Gastrocnemius medialis (tissue), 4 donors: ENCODE measurements around the gene PTGR3.

Experiments used
- CTCF ChIP-seq, 5 experiments: fragments of 450-650 bp in 3 of 5; fragments of 200-600 bp in 2 of 5; sonication (generic) in 2 of 5; IDR thresholded peaks in 4 of 5; conservative IDR thresholded peaks in 1 of 5; 1 replicate in 4 of 5; 2 replicates in 1 of 5; pipeline ENCODE4 v1.5.1; 2016 to 2019; ENCODE audit warnings: antibody characterized with exemption in 5 of 5, mild to moderate bottlenecking in 3 of 5, moderate library complexity in 3 of 5
- POLR2A ChIP-seq, 2 donors: fragments of 450-650 bp; IDR thresholded peaks; one replicate each; pipeline ENCODE4 v1.6.1; 2017; ENCODE audit warnings: antibody characterized with exemption in 2 of 2, mild to moderate bottlenecking in 2 of 2, moderate library complexity in 2 of 2

GRCh38 chr18:75219745-75220375 is 10.9 kb upstream of the PTGR3 start:
- TF ChIP-seq CTCF (IDR thresholded peaks at IDR 0.05 in 4 of 5, conservative IDR thresholded peaks at IDR 0.05 in 1 of 5), result no peak
- TF ChIP-seq POLR2A (IDR thresholded peaks at IDR 0.05), result no peak
